Gastroesophageal sphincter (tissue), 4 donors: ENCODE data around the gene SYTL4. TPM values are rescaled to one million over a fixed set of nuclear protein-coding genes. Genes with fewer than 3 reads are reported as not detected.

Experiments
- ATAC-seq: fragments of 150-250 bp; one replicate; pipeline ENCODE4 v1.9.1; 2016; ENCODE audit warnings: mild to moderate bottlenecking, moderate library complexity
- H3K27ac ChIP-seq, 4 donors: fragments of 200-600 bp; sonication (generic) in 3 of 4; 1 replicate in 3 of 4; 2 replicates in 1 of 4; pipeline ENCODE4 v1.5.1; 2016 to 2019
- H3K27me3 ChIP-seq: fragments of 200-600 bp; sonication (generic); one replicate; pipeline ENCODE4 v1.5.1; 2019
- H3K36me3 ChIP-seq, 2 donors: fragments of 200-600 bp; sonication (generic); one replicate each; pipeline ENCODE4 v1.5.1; 2019; ENCODE audit warnings: control low read depth in 1 of 2
- H3K4me1 ChIP-seq, 3 donors: fragments of 200-600 bp; sonication (generic); 1 replicate in 2 of 3; 2 replicates in 1 of 3; pipeline ENCODE4 v1.5.1; 2016 to 2019; ENCODE audit warnings: control low read depth in 2 of 3
- H3K4me3 ChIP-seq, 2 donors: fragments of 200-600 bp; sonication (generic); one replicate each; pipeline ENCODE4 v1.5.1; 2019; ENCODE audit warnings: mild to moderate bottlenecking in 1 of 2, moderate library complexity in 1 of 2
- H3K9me3 ChIP-seq, 3 donors: fragments of 200-600 bp; sonication (generic); one replicate each; pipeline ENCODE4 v1.5.1; 2017 to 2019; ENCODE audit warnings: control low read depth in 2 of 3
- CTCF ChIP-seq, 4 experiments: fragments of 200-600 bp in 2 of 4; fragments of 450-650 bp in 2 of 4; sonication (generic) in 1 of 4; IDR thresholded peaks; one replicate each; pipeline ENCODE4 v1.5.1; 2017 to 2019; ENCODE audit warnings: antibody characterized with exemption in 4 of 4, mild to moderate bottlenecking in 2 of 4, moderate library complexity in 2 of 4
- EP300 ChIP-seq: sonication (generic); formaldehyde crosslinking; IDR thresholded peaks from one replicate; pipeline ENCODE4 v1.6.1; 2017; ENCODE audit warnings: antibody characterized with exemption, mild to moderate bottlenecking
- POLR2A ChIP-seq, 2 donors: fragments of 450-650 bp; IDR thresholded peaks; one replicate each; pipeline ENCODE4 v1.6.1; 2017; ENCODE audit warnings: antibody characterized with exemption in 2 of 2, mild to moderate bottlenecking in 2 of 2, moderate library complexity in 1 of 2
- POLR2AphosphoS5 ChIP-seq: sonication (generic); formaldehyde crosslinking; IDR thresholded peaks from one replicate; pipeline ENCODE4 v1.6.1; 2017; ENCODE audit warnings: antibody characterized with exemption
- WGBS, 2 donors: methylation state at CpG; one replicate each; pipeline ENCODE4 v1.1.5; 2018; ENCODE audit warnings: low coverage in 1 of 2; 5-methylcytosine and 5-hydroxymethylcytosine counted together
- total RNA-seq, 4 donors: library from RNA; depleted of rRNA; stranded (reverse); fragments of >200 nt; gene quantifications; one replicate each; pipeline ENCODE4 v1.1.0, GENCODE V29; 2016

Gene SYTL4
- total RNA-seq, 4 donors from 2014 or later: 18.6 to 33.6 (median 26.7) TPM

GRCh38 chrX:100649550-100650356, 82.2 kb downstream of the SYTL4 start:
- no peaks in the 10 kb centered on the region for H3K36me3 ChIP-seq
- no peaks in the 10 kb centered on the region for H3K27me3 ChIP-seq
- 40 to 65% methylated on average over 4 to 6 of the region's 12 CpGs for WGBS, 2 donors
- ATAC-seq: peak; percentile 91
- peaks cover 0 to 5% (median 0%) of the 10 kb centered on the region in 3 donors for H3K4me1 ChIP-seq
- no peaks in the 10 kb centered on the region for H3K9me3 ChIP-seq
- TF ChIP-seq POLR2AphosphoS5: peak; percentile 36
- TF ChIP-seq CTCF (IDR thresholded peaks at IDR 0.05): no peak
- no peak for TF ChIP-seq EP300
- peak in 1 of 2 donors; percentile 13 for TF ChIP-seq POLR2A (IDR thresholded peaks at IDR 0.05)
- no peak overlapping the region for H3K4me3 ChIP-seq
- H3K27ac ChIP-seq: peak overlapping the region; percentile 59 to 84 (median 72)

- TF ChIP-seq EP300: no peak
- no peak for TF ChIP-seq POLR2AphosphoS5
- no peak for TF ChIP-seq CTCF (IDR thresholded peaks at IDR 0.05)
- TF ChIP-seq POLR2A (IDR thresholded peaks at IDR 0.05): no peak
- H3K9me3 ChIP-seq: no peaks in the 10 kb centered on the region
- peak; percentile 53 for ATAC-seq
- no peaks in the 10 kb centered on the region for H3K27me3 ChIP-seq
- H3K27ac ChIP-seq: peak overlapping the region; percentile 56 to 74 (median 67)
- H3K36me3 ChIP-seq: no peaks in the 10 kb centered on the region
- peaks cover 0 to 5% (median 0%) of the 10 kb centered on the region in 3 donors for H3K4me1 ChIP-seq
- no peak overlapping the region for H3K4me3 ChIP-seq
- WGBS, 2 donors: 31 to 83% methylated on average over 3 to 4 of the region's 8 CpGs
Measured at GRCh38 chrX:100648458-100649417, 83.2 kb downstream of the SYTL4 start.

GRCh38 chrX:100647739-100648138, 84.2 kb downstream of the SYTL4 start:
- Histone ChIP-seq H3K36me3 (no peaks in the 10 kb centered on the region), H3K27ac (peak overlapping the region in 3 of 4 donors; percentile 36 to 74 (median 71)), H3K4me1 (peaks cover 0 to 5% (median 2%) of the 10 kb centered on the region in 3 donors), H3K9me3 (no peaks in the 10 kb centered on the region), H3K27me3 (no peaks in the 10 kb centered on the region), H3K4me3 (no peak overlapping the region)
- ATAC-seq: no peak
- WGBS, 2 donors: 100% methylated on average over 1 of the region's 2 CpGs; no CpG with 5 or more reads in 1 of the 2 donors
- TF ChIP-seq EP300 (no peak), CTCF (IDR thresholded peaks at IDR 0.05) (no peak), POLR2A (IDR thresholded peaks at IDR 0.05) (no peak), POLR2AphosphoS5 (no peak)

- TF ChIP-seq EP300 (no peak), POLR2AphosphoS5 (no peak), CTCF (IDR thresholded peaks at IDR 0.05) (no peak), POLR2A (IDR thresholded peaks at IDR 0.05) (no peak)
- peak overlapping the region in 3 of 4 donors; percentile 61 to 74 (median 71) for H3K27ac ChIP-seq
- no CpG with 5 or more reads among the region's 1 CpG for WGBS, 2 donors
- peaks cover 0 to 5% (median 2%) of the 10 kb centered on the region in 3 donors for H3K4me1 ChIP-seq
- no peaks in the 10 kb centered on the region for H3K9me3 ChIP-seq
- no peak overlapping the region for H3K4me3 ChIP-seq
- no peak for ATAC-seq
- no peaks in the 10 kb centered on the region for H3K36me3 ChIP-seq
- no peaks in the 10 kb centered on the region for H3K27me3 ChIP-seq
Measured at GRCh38 chrX:100647095-100647494, 84.8 kb downstream of the SYTL4 start.
